HUES48 (cell line): Measurements from ENCODE around the gene ENKUR.
"Not testable (repeated sequence)": the region's sequence is repeated elsewhere in the genome, so short reads cannot be mapped to it uniquely, and the experiment has no call there.

ENCODE experiments used
- H3K27ac ChIP-seq: one replicate; pipeline ENCODE4 v1.7.0; 2013; ENCODE audit warnings: low read depth, low read length, inconsistent platforms
- H3K27me3 ChIP-seq: 2 replicates; pipeline ENCODE4 v1.6.1; 2013; ENCODE audit warnings: mild to moderate bottlenecking, low read length; ENCODE audit not compliant: control insufficient read depth, insufficient read depth
- H3K36me3 ChIP-seq: 2 replicates; pipeline ENCODE4 v1.6.1; 2013; ENCODE audit warnings: low read length; ENCODE audit not compliant: control insufficient read depth, insufficient read depth
- H3K4me1 ChIP-seq: 2 replicates; pipeline ENCODE4 v1.6.1; 2013; ENCODE audit warnings: mild to moderate bottlenecking, low read length; ENCODE audit not compliant: control insufficient read depth, insufficient read depth
- H3K4me3 ChIP-seq: 2 replicates; pipeline ENCODE4 v1.5.1; 2013; ENCODE audit warnings: mild to moderate bottlenecking, low read depth, low read length
- H3K9ac ChIP-seq: 2 replicates; pipeline ENCODE4 v1.6.1; 2013; ENCODE audit warnings: mild to moderate bottlenecking, low read depth, low read length, moderate library complexity
- H3K9me3 ChIP-seq: 2 replicates; pipeline ENCODE4 v1.6.1; 2013; ENCODE audit warnings: low read length; ENCODE audit not compliant: control insufficient read depth, insufficient read depth

The ENKUR gene

GRCh38 chr10:25024528-25024927 is 8.6 kb upstream of the ENKUR start:
- Histone ChIP-seq H3K27ac (no peak overlapping the region), H3K4me1 (no peaks in the 10 kb centered on the region), H3K9ac (no peak overlapping the region), H3K9me3 (no peaks in the 10 kb centered on the region), H3K36me3 (no peaks in the 10 kb centered on the region), H3K4me3 (no peak overlapping the region), H3K27me3 (no peaks in the 10 kb centered on the region)

GRCh38 chr10:25023278-25023677 is 7.3 kb upstream of the ENKUR start:
- no peaks in the 10 kb centered on the region for H3K27me3 ChIP-seq
- H3K36me3 ChIP-seq, result no peaks in the 10 kb centered on the region
- H3K9ac ChIP-seq, result no peak overlapping the region
- H3K4me1 ChIP-seq, result no peaks in the 10 kb centered on the region
- H3K9me3 ChIP-seq, result no peaks in the 10 kb centered on the region
- no peak overlapping the region for H3K27ac ChIP-seq
- no peak overlapping the region for H3K4me3 ChIP-seq

GRCh38 chr10:25018703-25019102 is 2.7 kb upstream of the ENKUR start:
- Histone ChIP-seq H3K27ac (no peak overlapping the region), H3K4me3 (no peak overlapping the region), H3K9me3 (no peaks in the 10 kb centered on the region), H3K27me3 (no peaks in the 10 kb centered on the region), H3K9ac (no peak overlapping the region), H3K36me3 (no peaks in the 10 kb centered on the region), H3K4me1 (0 out of 2 replicates have a peak, but pooled peaks cover 2% of the 10 kb centered on the region)

- Histone ChIP-seq H3K9ac (no peak overlapping the region), H3K27ac (no peak overlapping the region), H3K4me3 (peak overlapping the region; percentile 74)
Observed at GRCh38 chr10:25017661-25018060, 1.7 kb upstream of the ENKUR start.

GRCh38 chr10:25017154-25017590 is 1.2 kb upstream of the ENKUR start:
- Histone ChIP-seq H3K9ac (peak overlapping the region; percentile 74), H3K27ac (peak overlapping the region; percentile 96)

More at GRCh38 chr10:25017661-25018060, 1.7 kb upstream of the ENKUR start:
- no peaks in the 10 kb centered on the region for H3K36me3 ChIP-seq
- 0 out of 2 replicates have a peak, but pooled peaks cover 2% of the 10 kb centered on the region for H3K4me1 ChIP-seq
- no peaks in the 10 kb centered on the region for H3K27me3 ChIP-seq
- no peaks in the 10 kb centered on the region for H3K9me3 ChIP-seq

GRCh38 chr10:25016376-25017153 is 607 bp upstream of the ENKUR start, which contains the start of gene THNSL1:
Gene THNSL1, plus strand, starts transcription at chr10:25016612. Its CDS starts 6,612 bp downstream, at chr10:25023224.
- Histone ChIP-seq H3K36me3 (no peaks in the 10 kb centered on the region), H3K4me3 (peak within 1 kb of the TSS; percentile 74), H3K9me3 (no peaks in the 10 kb centered on the region), H3K9ac (peak within 1 kb of the TSS; percentile 91), H3K27me3 (no peaks in the 10 kb centered on the region), H3K27ac (peak within 1 kb of the TSS; percentile 96), H3K4me1 (0 out of 2 replicates have a peak, but pooled peaks cover 2% of the 10 kb centered on the region)

More at GRCh38 chr10:25017154-25017590, 1.2 kb upstream of the ENKUR start:
- peak overlapping the region; percentile 74 for H3K4me3 ChIP-seq
- no peaks in the 10 kb centered on the region for H3K27me3 ChIP-seq
- H3K36me3 ChIP-seq, result no peaks in the 10 kb centered on the region
- H3K4me1 ChIP-seq, result 0 out of 2 replicates have a peak, but pooled peaks cover 2% of the 10 kb centered on the region
- no peaks in the 10 kb centered on the region for H3K9me3 ChIP-seq

GRCh38 chr10:25014579-25014978 is 1.4 kb downstream of the ENKUR start:
- Histone ChIP-seq H3K27me3 (no peaks in the 10 kb centered on the region), H3K4me1 (0 out of 2 replicates have a peak, but pooled peaks cover 2% of the 10 kb centered on the region), H3K36me3 (no peaks in the 10 kb centered on the region), H3K9ac (no peak overlapping the region), H3K27ac (no peak overlapping the region), H3K4me3 (no peak overlapping the region), H3K9me3 (no peaks in the 10 kb centered on the region)

GRCh38 chr10:25011591-25011990 is 4.4 kb downstream of the ENKUR start:
- not testable (repeated sequence) for H3K9ac ChIP-seq

GRCh38 chr10:24998044-24998443 is 17.9 kb downstream of the ENKUR start:
- Histone ChIP-seq H3K9ac (no peak overlapping the region), H3K4me1 (no peaks in the 10 kb centered on the region)

More at GRCh38 chr10:25011591-25011990, 4.4 kb downstream of the ENKUR start:
- H3K4me3 ChIP-seq, H3K36me3 ChIP-seq, H3K27ac ChIP-seq, H3K27me3 ChIP-seq, H3K9me3 ChIP-seq, H3K4me1 ChIP-seq: not testable (repeated sequence)

GRCh38 chr10:24995072-24995471 is 20.9 kb downstream of the ENKUR start:
- no peak overlapping the region for H3K27ac ChIP-seq
- no peaks in the 10 kb centered on the region for H3K9me3 ChIP-seq
- no peaks in the 10 kb centered on the region for H3K4me1 ChIP-seq
- no peak overlapping the region for H3K4me3 ChIP-seq
- no peak overlapping the region for H3K9ac ChIP-seq
- H3K36me3 ChIP-seq, result no peaks in the 10 kb centered on the region
- H3K27me3 ChIP-seq, result no peaks in the 10 kb centered on the region

More at GRCh38 chr10:24998044-24998443, 17.9 kb downstream of the ENKUR start:
- Histone ChIP-seq H3K9me3 (no peaks in the 10 kb centered on the region), H3K27ac (no peak overlapping the region), H3K27me3 (no peaks in the 10 kb centered on the region), H3K4me3 (no peak overlapping the region), H3K36me3 (no peaks in the 10 kb centered on the region)

- Histone ChIP-seq H3K36me3 (no peaks in the 10 kb centered on the region), H3K4me1 (no peaks in the 10 kb centered on the region), H3K27ac (no peak overlapping the region), H3K27me3 (no peaks in the 10 kb centered on the region), H3K9me3 (no peaks in the 10 kb centered on the region), H3K9ac (no peak overlapping the region), H3K4me3 (no peak overlapping the region)
Observed at GRCh38 chr10:24993237-24993958, 22.6 kb downstream of the ENKUR start.
